Activated CD4-positive, alpha-beta T cell treated with anti-CD3 and anti-CD28 coated beads, Interleukin-2, Interleukin-4, amounts not matched to agents 100 ng/mL and 50 ng/mL, durations not matched to agents 16 hours and 8 hours (primary cell): ENCODE data around the gene HSD11B1L.
A peak's percentile ranks its signal among the peaks of the same experiment; 100 is the strongest.

Source experiments
- DNase-seq: peaks from one replicate; pipeline ENCODE4 v3.0.0-alpha.2; 2020; ENCODE audit warnings: low spot score

Gene HSD11B1L, protein sequence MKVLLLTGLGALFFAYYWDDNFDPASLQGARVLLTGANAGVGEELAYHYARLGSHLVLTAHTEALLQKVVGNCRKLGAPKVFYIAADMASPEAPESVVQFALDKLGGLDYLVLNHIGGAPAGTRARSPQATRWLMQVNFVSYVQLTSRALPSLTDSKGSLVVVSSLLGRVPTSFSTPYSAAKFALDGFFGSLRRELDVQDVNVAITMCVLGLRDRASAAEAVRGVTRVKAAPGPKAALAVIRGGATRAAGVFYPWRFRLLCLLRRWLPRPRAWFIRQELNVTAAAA

DNA sequence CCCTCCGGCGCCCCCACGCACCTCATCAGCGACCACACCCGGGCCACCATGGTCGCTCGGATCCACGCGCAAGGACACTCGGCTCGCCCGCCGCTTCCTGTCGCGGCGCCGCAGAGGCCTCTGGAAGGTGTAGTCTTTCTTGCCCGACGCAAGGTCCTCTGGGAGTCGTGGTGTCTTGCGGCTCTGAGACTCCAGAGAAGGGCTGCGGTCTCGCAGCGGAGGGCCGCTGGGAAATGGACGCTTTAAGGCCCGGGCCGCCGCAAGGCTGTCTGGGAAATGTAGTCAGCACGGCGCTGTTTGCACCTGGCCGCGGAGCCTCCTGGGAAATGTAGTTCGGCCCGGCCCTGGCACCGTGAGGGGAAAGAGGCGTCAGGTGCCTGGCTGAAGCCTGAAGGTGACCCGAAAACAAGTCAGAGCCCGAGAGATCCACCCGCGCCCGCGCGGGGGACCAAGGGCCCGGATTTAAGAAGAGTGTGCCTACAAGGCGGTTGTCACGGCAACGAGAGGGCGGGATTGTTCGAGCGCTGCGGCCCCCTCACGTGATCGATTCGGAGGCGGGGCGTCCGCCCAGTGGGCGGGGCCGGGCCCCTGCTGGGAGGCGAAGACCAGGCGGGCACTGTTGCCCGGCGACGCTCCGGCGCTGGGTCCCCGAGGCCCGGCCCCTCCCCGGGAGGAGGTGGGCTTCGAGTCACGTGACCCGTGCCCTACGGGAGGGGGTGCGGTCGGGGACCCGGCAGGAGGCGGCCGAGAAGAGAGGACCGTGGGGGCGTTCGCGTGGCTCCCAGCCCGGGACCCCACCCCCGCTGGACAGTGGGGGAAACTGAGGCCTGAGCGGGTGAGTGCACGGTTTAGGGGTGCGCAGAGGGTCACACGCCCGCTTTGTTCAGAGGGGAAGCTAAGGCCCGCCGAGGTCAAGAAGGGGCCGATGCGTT lies at the start of gene HSD11B1L, which contains the start of gene MICOS13:
HSD11B1L (plus strand) TSS at position 591 of the 932 bp plus-strand sequence. CDS start 3,806 bp downstream, outside the sequence.
MICOS13 (minus strand) TSS at position 80 of the 932 bp plus-strand sequence; CDS start at position 50, 30 bp downstream.
- DNase-seq = peak; percentile 99

GRCh38 chr19:5631567-5632240 lies 49.1 kb upstream of the HSD11B1L start:
- no peak for DNase-seq

DNA sequence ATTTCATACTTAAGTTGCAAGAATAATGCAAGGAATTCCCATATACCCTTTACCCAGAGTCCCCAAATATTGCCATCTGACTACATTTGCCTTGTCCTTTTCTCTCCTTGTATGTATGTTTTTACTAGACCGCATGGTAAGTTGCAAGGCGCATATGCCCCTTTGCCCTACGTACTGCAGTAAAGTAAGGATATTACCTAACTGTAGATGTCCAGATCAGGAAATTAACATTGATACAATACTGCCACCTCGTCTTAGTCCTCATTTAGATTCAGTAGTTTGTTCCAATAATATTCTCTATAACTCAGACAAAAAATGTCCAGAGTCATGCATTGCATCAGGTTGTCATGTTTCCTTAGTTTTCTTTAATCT lies 48.6 kb upstream of the HSD11B1L start:
- no peak for DNase-seq

DNA sequence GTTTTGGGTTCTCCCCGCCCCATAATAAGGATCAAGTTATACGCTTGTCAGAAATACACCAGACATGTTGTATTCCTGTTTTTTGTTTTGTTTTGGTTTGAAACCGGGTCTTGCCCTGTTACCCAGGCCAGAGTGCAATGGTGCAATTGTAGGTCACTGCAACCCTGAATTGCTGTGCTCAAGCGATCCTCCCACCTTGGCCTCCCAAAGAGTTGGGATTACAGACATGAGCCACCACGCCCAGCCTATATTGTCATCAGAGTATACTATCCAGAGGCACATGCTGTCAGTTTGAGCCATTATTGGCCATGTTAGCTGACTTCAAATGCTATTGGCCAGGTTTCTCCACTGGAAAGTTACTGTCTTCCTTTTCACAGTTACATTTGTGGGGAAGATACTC lies 48.2 kb upstream of the HSD11B1L start:
- DNase-seq = no peak

DNA sequence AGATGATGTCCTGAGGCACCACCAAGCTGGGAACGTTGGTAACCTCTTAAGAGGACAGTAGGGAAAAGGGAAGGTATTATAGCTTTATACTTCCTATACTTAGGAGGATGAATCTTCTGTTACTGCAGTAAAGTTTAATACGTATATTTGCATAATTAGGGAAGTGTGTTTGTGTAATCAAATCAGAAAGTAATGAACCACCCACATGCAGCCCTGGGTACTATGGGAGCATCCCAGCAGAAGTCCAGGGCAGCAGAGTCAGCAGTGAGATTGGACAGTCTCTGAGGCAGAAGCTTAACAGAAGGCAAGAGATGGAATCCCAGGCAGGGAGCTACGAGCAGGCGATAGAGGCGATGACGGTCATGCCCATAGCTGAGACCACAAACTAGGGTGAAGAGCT lies 45.4 kb upstream of the HSD11B1L start:
- DNase-seq = no peak

DNA sequence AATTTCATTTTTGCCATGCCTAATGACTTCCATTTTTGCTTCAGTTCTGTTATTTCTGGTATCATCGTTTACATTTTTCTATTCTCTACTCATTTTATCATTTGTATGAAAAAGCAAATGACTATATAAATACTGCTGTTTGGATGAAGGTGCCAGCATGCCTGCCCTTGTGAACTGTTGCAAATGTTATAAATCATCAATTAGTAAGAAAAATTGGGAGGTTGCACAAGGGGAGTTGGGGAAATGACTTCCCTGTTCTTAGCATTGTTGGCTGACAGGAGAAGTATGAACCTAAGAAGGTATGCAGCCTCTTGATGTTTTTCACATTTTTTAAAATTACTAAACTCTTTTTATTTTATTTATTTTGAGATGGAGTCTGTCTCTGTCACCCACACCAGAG lies 42.9 kb upstream of the HSD11B1L start:
- DNase-seq = no peak

GRCh38 chr19:5641171-5641570 lies 39.7 kb upstream of the HSD11B1L start:
- no peak for DNase-seq

DNA sequence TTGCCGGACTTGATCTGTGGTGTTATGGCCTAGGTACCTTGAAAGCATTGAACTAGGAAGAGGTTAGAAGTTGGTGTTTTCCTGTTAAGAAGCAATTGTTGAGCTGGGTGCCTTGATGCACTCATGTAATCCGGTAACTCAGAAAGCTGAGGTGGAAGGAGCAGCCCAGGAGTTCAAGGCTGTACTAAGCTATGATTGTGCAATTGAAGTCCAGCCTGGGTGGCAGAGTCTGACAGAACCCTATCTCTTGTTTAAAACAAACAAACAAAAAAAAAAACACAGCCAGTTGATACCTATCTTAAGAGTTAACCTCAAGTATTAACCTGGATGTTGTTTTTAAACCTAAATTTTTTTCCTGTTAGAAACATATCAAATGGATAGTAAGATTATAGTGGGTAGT lies 38.6 kb upstream of the HSD11B1L start:
- DNase-seq = no peak

GRCh38 chr19:5643060-5643459 lies 37.8 kb upstream of the HSD11B1L start:
- DNase-seq = no peak

DNA sequence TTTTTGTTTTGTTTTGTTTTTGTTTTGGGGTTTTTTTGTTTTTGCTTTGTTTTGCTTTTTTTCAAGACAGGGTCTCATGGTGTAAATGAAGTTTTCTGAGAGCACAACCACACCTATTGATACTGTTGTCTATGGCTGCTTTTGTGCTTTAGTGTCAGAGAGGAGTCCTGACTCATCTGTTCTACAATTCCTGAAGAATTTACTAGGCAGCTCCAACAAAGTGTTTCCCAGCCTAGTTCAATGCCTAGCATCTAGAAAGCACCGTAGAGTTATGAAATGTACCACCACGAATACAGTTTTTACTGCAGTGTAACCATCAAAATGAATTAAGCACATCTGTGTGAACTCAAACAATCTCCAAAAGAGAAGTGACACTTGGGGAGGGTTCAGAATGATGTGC lies 36.8 kb upstream of the HSD11B1L start:
- DNase-seq = no peak

DNA sequence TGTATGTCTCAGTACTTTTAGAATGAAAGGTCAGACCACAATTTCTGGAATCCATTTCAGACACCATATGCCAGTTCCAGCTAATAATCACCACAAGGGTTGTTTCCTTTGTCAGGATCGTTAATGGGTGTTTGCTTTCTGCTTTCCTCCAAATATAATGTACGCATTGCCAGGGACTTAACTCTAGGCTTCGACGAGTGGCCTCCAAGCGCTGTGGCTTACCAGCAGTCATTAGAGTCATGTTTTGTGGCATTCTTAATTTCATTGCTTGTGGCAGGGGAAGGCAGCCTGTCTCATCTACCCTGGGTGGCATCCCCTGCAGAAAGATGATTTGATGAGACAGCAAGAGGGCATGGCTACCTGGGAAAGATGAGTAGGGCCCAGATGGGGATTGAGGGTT lies 35.4 kb upstream of the HSD11B1L start:
- DNase-seq = no peak

- DNase-seq = no peak
Observed at GRCh38 chr19:5646703-5647102, 34.1 kb upstream of the HSD11B1L start.

DNA sequence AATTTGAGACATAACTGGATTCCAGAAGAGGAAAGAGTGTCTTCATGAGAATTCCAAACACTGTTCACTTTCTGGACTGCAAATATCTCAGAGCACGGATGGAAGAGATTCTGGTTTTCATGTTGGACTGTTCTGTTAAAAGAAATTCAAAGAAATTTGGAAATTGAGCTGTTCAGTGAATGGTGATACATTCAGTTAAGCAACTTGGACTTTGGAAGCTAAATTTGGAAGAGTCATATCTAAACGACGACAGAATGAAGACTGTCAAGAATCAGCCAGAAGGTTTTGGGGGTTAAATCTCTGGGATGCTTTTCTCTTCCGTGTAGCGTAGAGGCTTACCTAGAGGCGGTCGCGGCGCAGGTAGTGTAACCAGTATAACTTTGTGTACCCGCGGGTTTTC lies 32.4 kb upstream of the HSD11B1L start:
- DNase-seq = no peak

DNA sequence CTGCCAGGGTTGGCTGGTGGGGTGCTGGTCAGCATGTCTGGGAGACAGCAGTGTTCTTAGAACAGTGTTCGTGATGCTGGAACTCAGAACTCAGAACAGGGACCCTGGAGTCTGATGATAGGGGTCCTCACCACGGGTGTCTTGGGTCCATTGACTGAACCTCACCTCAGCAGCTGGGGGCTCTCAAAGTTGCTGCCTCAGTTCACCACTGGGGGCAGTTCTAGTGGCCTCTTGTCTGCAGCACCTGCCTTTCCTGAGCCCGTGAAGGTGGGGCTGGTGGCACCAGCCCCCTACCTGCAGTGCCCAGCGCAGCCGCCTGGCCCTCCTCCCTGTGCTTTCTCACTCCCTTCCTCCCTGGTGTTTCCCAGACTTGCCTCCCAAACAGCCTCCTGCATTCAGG lies 29.5 kb upstream of the HSD11B1L start:
- no peak for DNase-seq

- no peak for DNase-seq
Observed at GRCh38 chr19:5652261-5652660, 28.6 kb upstream of the HSD11B1L start.

DNA sequence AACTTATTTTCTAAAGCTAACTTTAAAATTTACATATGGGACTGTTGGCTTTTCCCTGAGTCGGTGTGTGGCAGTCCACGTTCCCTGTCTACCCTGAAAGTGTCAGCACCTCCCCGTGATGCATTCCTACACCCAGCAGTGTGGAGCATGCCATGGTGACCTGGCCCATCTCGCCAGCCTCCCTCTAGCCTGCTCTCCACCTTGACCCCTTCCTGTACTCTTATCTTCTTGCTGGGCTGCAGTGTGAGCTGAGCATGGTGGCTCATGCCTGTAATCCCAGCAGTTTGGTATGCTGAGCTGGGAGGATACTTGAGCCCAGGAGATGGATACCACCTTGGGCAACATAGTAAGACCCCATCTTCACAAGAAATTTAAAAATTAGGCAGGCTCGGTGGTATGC lies 25.9 kb upstream of the HSD11B1L start:
- no peak for DNase-seq

- no peak for DNase-seq
Observed at GRCh38 chr19:5655412-5655811, 25.4 kb upstream of the HSD11B1L start.

DNA sequence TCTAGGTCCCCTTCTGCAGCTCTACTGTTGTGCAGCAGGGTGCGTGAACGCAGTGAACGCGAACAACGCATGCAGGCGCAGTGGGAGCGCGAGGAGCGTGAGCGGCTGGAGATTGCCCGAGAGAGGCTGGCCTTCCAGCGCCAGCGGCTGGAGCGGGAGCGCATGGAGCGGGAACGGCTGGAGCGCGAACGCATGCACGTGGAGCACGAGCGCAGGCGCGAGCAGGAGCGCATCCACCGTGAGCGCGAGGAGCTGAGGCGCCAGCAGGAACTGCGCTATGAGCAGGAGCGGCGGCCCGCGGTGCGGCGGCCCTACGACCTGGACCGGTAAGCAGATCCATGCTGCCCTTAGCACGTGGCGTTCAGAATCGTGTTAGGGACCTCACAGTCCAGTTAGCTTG lies 19.3 kb upstream of the HSD11B1L start:
- DNase-seq = no peak

DNA sequence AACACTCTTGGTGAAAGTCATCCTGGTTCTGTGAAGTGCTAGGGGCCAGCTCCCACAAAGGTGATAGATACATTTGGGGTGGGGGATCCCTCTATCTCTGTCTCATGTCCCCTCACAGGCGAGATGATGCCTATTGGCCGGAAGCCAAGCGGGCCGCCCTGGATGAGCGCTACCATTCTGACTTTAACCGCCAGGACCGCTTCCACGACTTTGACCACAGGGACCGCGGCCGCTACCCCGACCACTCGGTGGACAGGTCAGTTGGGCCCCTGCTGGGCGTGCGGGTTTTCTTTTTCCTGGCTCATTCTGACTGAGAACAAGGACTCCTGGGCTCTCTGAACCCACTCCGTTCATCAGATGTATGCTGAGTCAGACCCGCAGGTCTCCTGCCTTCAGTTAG lies 16.9 kb upstream of the HSD11B1L start:
- no peak for DNase-seq

GRCh38 chr19:5664515-5664914 lies 16.3 kb upstream of the HSD11B1L start:
- DNase-seq = no peak

GRCh38 chr19:5665781-5666513 lies 14.9 kb upstream of the HSD11B1L start:
- DNase-seq = no peak
